ENCODE measurements around the gene UBE2F.
A peak's percentile ranks its signal among the peaks of the same experiment; 100 is the strongest.

The UBE2F gene

GRCh38 chr2:237951878-237952277 lies 14.9 kb upstream of the UBE2F start:
- TF ChIP-seq CSDC2 (CRISPR knock-in tag; IDR thresholded peaks at IDR 0.05): no peak
- no peak for TF ChIP-seq ISL1 (CRISPR knock-in tag; IDR thresholded peaks at IDR 0.05)
- TF ChIP-seq ZNF8 (CRISPR knock-in tag; IDR thresholded peaks at IDR 0.05): no peak
- no peak for TF ChIP-seq ARNTL (CRISPR knock-in tag; IDR thresholded peaks at IDR 0.05; ENCODE audit: borderline replicate concordance, low read depth)
- TF ChIP-seq, protein P1, sequence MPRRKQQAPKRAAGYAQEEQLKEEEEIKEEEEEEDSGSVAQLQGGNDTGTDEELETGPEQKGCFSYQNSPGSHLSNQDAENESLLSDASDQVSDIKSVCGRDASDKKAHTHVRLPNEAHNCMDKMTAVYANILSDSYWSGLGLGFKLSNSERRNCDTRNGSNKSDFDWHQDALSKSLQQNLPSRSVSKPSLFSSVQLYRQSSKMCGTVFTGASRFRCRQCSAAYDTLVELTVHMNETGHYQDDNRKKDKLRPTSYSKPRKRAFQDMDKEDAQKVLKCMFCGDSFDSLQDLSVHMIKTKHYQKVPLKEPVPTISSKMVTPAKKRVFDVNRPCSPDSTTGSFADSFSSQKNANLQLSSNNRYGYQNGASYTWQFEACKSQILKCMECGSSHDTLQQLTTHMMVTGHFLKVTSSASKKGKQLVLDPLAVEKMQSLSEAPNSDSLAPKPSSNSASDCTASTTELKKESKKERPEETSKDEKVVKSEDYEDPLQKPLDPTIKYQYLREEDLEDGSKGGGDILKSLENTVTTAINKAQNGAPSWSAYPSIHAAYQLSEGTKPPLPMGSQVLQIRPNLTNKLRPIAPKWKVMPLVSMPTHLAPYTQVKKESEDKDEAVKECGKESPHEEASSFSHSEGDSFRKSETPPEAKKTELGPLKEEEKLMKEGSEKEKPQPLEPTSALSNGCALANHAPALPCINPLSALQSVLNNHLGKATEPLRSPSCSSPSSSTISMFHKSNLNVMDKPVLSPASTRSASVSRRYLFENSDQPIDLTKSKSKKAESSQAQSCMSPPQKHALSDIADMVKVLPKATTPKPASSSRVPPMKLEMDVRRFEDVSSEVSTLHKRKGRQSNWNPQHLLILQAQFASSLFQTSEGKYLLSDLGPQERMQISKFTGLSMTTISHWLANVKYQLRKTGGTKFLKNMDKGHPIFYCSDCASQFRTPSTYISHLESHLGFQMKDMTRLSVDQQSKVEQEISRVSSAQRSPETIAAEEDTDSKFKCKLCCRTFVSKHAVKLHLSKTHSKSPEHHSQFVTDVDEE (CRISPR knock-in tag; IDR thresholded peaks at IDR 0.05): no peak
- TF ChIP-seq PATZ1 (CRISPR knock-in tag; IDR thresholded peaks at IDR 0.05; ENCODE audit: borderline replicate concordance): no peak
- TF ChIP-seq, protein P2, sequence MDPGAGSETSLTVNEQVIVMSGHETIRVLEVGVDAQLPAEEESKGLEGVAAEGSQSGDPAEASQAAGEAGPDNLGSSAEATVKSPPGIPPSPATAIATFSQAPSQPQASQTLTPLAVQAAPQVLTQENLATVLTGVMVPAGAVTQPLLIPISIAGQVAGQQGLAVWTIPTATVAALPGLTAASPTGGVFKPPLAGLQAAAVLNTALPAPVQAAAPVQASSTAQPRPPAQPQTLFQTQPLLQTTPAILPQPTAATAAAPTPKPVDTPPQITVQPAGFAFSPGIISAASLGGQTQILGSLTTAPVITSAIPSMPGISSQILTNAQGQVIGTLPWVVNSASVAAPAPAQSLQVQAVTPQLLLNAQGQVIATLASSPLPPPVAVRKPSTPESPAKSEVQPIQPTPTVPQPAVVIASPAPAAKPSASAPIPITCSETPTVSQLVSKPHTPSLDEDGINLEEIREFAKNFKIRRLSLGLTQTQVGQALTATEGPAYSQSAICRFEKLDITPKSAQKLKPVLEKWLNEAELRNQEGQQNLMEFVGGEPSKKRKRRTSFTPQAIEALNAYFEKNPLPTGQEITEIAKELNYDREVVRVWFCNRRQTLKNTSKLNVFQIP (CRISPR knock-in tag; IDR thresholded peaks at IDR 0.05; ENCODE audit: borderline replicate concordance, low read depth): no peak
- ATAC-seq: no peak

- ATAC-seq: no peak
- TF ChIP-seq RARB (CRISPR knock-in tag; IDR thresholded peaks at IDR 0.05) (no peak), ZNF70 (CRISPR knock-in tag; IDR thresholded peaks at IDR 0.05) (no peak), BACH2 (CRISPR knock-in tag; IDR thresholded peaks at IDR 0.05; ENCODE audit: borderline replicate concordance) (no peak)
- TF ChIP-seq, protein P2 (CRISPR knock-in tag; IDR thresholded peaks at IDR 0.05; ENCODE audit: borderline replicate concordance, low read depth): no peak
Measured at GRCh38 chr2:237952851-237953250, 14.0 kb upstream of the UBE2F start.

DNA sequence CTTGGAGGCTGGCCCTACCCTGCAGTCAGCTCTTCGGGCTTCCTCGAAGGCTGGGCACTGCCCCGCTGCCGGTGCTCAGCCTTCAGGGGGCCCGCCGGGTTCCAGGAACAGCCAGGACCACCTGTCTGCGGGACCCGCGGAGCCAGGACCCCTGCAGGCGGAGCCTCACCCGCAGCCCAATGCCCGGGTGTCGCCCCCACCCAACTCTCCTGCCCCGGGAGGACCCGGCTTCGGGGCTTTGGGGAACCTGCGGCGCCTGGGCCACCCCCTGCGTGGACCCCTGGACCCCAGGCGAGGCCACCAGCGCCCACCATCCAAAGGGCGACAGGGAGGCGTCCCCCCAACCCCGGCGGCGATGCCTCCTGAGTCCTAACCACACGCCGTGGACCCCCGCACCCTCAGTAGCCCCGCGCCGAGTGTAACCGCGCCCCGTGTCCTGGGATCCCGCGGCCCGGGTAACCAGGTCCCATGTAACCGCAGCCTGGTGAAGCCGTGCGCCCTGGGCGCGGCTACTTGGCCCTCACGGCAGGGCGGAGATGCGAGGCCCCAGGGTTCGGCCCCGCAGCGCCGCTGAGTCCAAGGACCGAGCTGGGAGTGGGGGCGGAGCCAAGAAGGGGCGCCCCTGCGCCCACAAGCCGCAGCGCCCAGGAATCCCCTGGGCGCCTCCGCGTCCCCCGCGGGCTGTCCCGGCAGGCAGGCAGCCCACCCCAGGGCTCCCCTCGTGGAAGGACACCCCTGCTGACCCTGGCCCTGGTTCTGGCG lies 11.0 kb upstream of the UBE2F start:
- ATAC-seq: peak; percentile 55
- TF ChIP-seq OSR1 (CRISPR knock-in tag; IDR thresholded peaks at IDR 0.05) (no peak), ZFP30 (CRISPR knock-in tag; IDR thresholded peaks at IDR 0.05) (no peak), ZNF70 (CRISPR knock-in tag; IDR thresholded peaks at IDR 0.05) (no peak), ESRRG (CRISPR knock-in tag; IDR thresholded peaks at IDR 0.05) (no peak), TOX (CRISPR knock-in tag; IDR thresholded peaks at IDR 0.05; ENCODE audit: borderline replicate concordance) (no peak), ARNTL (CRISPR knock-in tag; IDR thresholded peaks at IDR 0.05; ENCODE audit: borderline replicate concordance, low read depth) (no peak), CSDC2 (CRISPR knock-in tag; IDR thresholded peaks at IDR 0.05) (no peak), TCF4 (CRISPR knock-in tag; IDR thresholded peaks at IDR 0.05; ENCODE audit: borderline replicate concordance) (no peak), GLIS3 (CRISPR knock-in tag; IDR thresholded peaks at IDR 0.05) (no peak), ZNF565 (CRISPR knock-in tag; conservative IDR thresholded peaks at IDR 0.05; ENCODE audit: low read depth) (no peak), ZC3H10 (CRISPR knock-in tag; IDR thresholded peaks at IDR 0.05) (no peak), PPARA (CRISPR knock-in tag; IDR thresholded peaks at IDR 0.05; ENCODE audit: borderline replicate concordance) (no peak), RARB (CRISPR knock-in tag; IDR thresholded peaks at IDR 0.05) (no peak)
- TF ChIP-seq, protein P2 (CRISPR knock-in tag; IDR thresholded peaks at IDR 0.05; ENCODE audit: borderline replicate concordance, low read depth): no peak
- TF ChIP-seq, protein P3, sequence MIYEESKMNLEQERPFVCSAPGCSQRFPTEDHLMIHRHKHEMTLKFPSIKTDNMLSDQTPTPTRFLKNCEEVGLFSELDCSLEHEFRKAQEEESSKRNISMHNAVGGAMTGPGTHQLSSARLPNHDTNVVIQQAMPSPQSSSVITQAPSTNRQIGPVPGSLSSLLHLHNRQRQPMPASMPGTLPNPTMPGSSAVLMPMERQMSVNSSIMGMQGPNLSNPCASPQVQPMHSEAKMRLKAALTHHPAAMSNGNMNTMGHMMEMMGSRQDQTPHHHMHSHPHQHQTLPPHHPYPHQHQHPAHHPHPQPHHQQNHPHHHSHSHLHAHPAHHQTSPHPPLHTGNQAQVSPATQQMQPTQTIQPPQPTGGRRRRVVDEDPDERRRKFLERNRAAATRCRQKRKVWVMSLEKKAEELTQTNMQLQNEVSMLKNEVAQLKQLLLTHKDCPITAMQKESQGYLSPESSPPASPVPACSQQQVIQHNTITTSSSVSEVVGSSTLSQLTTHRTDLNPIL (CRISPR knock-in tag; IDR thresholded peaks at IDR 0.05; ENCODE audit: low read depth): no peak
- TF ChIP-seq, protein P1 (CRISPR knock-in tag; IDR thresholded peaks at IDR 0.05): no peak
